ENCODE data around the gene CCL19. TPM values are rescaled to one million over a fixed set of nuclear protein-coding genes. Genes with fewer than 3 reads are reported as not detected.

The CCL19 gene
- total and polyA plus RNA-seq, 5 donors from 2014 or later = not detected

DNA sequence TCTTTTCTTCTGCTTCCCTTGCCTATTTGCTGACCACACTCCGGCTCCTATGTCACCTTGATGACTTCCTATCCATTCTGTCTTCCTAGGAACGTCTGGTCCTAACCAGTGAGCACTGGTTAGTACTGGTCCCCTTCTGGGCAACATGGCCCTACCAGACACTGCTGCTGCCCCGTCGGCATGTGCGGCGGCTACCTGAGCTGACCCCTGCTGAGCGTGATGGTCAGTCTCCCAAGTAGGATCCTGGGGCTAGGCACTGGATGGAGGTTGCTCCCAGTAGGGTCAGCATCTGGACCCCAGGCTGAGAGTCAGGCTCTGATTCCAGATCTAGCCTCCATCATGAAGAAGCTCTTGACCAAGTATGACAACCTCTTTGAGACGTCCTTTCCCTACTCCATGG is 42.4 kb downstream of the CCL19 start:
- peaks cover 27% of the 10 kb centered on the region for H3K4me1 ChIP-seq (ENCODE audit: control insufficient read depth, insufficient read depth, low read length, poor library complexity, severe bottlenecking)

DNA sequence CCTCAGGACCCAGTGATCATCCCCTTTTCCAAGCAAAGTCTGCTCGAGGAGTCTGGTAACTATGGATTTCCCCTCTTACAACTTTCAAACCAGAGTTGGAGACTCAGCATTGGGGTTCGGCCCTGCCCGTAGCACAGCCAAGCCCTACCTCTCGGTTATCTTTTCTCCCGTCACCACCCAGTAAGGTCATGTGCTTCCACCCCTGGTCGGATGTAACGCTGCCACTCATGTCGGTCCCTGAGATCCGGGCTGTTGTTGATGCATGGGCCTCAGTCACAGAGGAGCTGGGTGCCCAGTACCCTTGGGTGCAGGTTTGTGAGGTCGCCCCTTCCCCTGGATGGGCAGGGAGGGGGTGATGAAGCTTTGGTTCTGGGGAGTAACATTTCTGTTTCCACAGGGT is 43.4 kb downstream of the CCL19 start:
- Mint-ChIP-seq H3K36me3 (peaks cover 16% of the 10 kb centered on the region), H3K9me3 (peaks cover 0 to 3% (median 0%) of the 10 kb centered on the region in 7 donors), H3K27me3 (no peaks in the 10 kb centered on the region), H3K4me1 (peaks cover 4 to 55% (median 40%) of the 10 kb centered on the region in 4 donors), H3K27ac (peak overlapping the region; percentile 86 to 93 (median 92)), H3K4me3 (peak overlapping the region; percentile 93 to 100 (median 96))
- DNase-seq (peak in 1 of 3 donors; percentile 41), ATAC-seq (ENCODE audit: low read depth in 2 of 2) (no peak)
- Histone ChIP-seq H3K27ac (ENCODE audit: insufficient read depth, low read length, poor library complexity, severe bottlenecking) (peak overlapping the region; percentile 78), H3K9me3 (ENCODE audit: control insufficient read depth in 2 of 2, low read length in 2 of 2) (no peaks in the 10 kb centered on the region), H3K27me3 (ENCODE audit: control insufficient read depth, insufficient read depth, low read length) (no peaks in the 10 kb centered on the region), H3K4me1 (ENCODE audit: control insufficient read depth, insufficient read depth, low read length, poor library complexity, severe bottlenecking) (peaks cover 27% of the 10 kb centered on the region), H3K4me3 (ENCODE audit: low read depth, low read length) (peak overlapping the region; percentile 84), H3K36me3 (ENCODE audit: control insufficient read depth, insufficient read depth, low read length) (peaks cover 31% of the 10 kb centered on the region)

More for the DNA sequence above, 42.4 kb downstream of the CCL19 start:
- Mint-ChIP-seq H3K27me3 (no peaks in the 10 kb centered on the region), H3K4me3 (peak overlapping the region; percentile 93 to 100 (median 96)), H3K4me1 (peaks cover 9 to 61% (median 48%) of the 10 kb centered on the region in 4 donors), H3K36me3 (peaks cover 16% of the 10 kb centered on the region), H3K27ac (peak overlapping the region in 1 of 3 donors; percentile 92), H3K9me3 (peaks cover 0 to 3% (median 0%) of the 10 kb centered on the region in 7 donors)
- ATAC-seq (ENCODE audit: low read depth in 2 of 2) (no peak), DNase-seq (no peak)
- Histone ChIP-seq H3K4me3 (ENCODE audit: low read depth, low read length) (peak overlapping the region; percentile 84), H3K27ac (ENCODE audit: insufficient read depth, low read length, poor library complexity, severe bottlenecking) (no peak overlapping the region), H3K36me3 (ENCODE audit: control insufficient read depth, insufficient read depth, low read length) (peaks cover 31% of the 10 kb centered on the region), H3K9me3 (ENCODE audit: control insufficient read depth in 2 of 2, low read length in 2 of 2) (no peaks in the 10 kb centered on the region), H3K27me3 (ENCODE audit: control insufficient read depth, insufficient read depth, low read length) (no peaks in the 10 kb centered on the region)

DNA sequence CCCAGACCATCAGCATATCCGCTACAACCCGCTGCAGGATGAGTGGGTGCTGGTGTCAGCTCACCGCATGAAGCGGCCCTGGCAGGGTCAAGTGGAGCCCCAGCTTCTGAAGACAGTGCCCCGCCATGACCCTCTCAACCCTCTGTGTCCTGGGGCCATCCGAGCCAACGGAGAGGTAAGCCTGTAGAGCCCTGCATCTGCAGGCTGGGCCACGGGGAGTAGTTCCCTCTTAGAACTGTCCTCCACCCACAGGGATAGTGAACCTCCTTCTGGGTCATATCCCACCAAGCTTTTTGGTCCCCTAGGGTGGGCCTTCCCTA is 44.0 kb downstream of the CCL19 start:
- DNase-seq = no peak
- H3K36me3 Mint-ChIP-seq = peaks cover 16% of the 10 kb centered on the region

DNA sequence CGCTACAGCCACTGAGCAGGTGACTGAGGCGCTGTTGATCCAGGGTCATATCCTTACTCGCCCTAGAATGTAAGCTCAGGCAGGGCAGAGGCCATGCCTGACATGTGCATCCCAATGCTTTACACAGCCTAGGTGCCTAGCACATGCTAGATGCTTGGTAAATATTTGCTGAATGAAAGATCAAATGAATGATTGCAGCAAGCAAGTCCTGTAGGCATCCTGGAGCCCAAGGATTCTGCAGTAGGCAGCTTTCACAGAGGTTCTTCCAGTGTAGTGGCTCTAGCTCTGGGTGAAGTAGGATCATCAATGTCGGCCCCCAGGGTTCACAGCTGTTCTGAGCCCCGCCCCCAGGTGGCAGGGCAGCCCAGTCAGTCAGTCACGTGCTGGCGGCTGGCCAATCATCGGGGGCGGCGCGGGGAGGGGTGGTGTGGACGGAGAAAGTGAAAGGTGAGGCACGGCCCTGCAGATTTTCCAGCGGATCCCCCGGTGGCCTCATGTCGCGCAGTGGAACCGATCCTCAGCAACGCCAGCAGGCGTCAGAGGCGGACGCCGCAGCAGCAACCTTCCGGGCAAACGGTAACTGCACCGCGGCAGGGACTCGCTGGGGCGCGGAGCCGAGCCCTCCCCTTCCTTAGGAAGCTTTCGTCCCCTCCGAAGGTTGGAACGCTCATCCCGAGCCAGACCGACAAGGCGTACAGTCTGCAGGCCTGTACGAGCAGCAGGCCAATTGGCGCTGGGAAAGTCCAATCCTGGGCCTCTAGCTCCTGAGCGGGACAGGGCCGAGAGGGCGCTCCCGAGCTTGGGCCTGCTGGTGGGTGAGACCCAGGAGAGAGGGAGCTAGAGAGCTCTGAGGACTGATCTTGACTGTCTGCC is 44.6 kb downstream of the CCL19 start, which contains the start of gene GALT:
Gene GALT (plus strand): TSS at position 465 of the 873 bp plus-strand sequence. CDS start 30 bp downstream, at position 495.
- ATAC-seq (ENCODE audit: low read depth in 2 of 2) (peak; percentile 85 to 87), DNase-seq (peak; percentile 90 to 94 (median 92))
- Histone ChIP-seq H3K27ac (ENCODE audit: insufficient read depth, low read length, poor library complexity, severe bottlenecking) (peak within 1 kb of the TSS; percentile 78), H3K4me1 (ENCODE audit: control insufficient read depth, insufficient read depth, low read length, poor library complexity, severe bottlenecking) (peaks cover 27% of the 10 kb centered on the region), H3K4me3 (ENCODE audit: low read depth, low read length) (peak within 1 kb of the TSS; percentile 84), H3K36me3 (ENCODE audit: control insufficient read depth, insufficient read depth, low read length) (peaks cover 28% of the 10 kb centered on the region), H3K9me3 (ENCODE audit: control insufficient read depth in 2 of 2, low read length in 2 of 2) (no peaks in the 10 kb centered on the region), H3K27me3 (ENCODE audit: control insufficient read depth, insufficient read depth, low read length) (no peaks in the 10 kb centered on the region)
- H3K4me3 Mint-ChIP-seq = peak within 1 kb of the TSS; percentile 93 to 100 (median 96)
- peak within 1 kb of the TSS; percentile 90 to 93 (median 92) for H3K27ac Mint-ChIP-seq
- H3K9me3 Mint-ChIP-seq = peaks cover 0 to 3% (median 0%) of the 10 kb centered on the region in 7 donors
- peaks cover 0 to 44% (median 32%) of the 10 kb centered on the region in 4 donors for H3K4me1 Mint-ChIP-seq
- H3K27me3 Mint-ChIP-seq = no peaks in the 10 kb centered on the region
- peaks cover 16% of the 10 kb centered on the region for H3K36me3 Mint-ChIP-seq

More for the DNA sequence above, 44.0 kb downstream of the CCL19 start:
- Histone ChIP-seq H3K36me3 (ENCODE audit: control insufficient read depth, insufficient read depth, low read length) (peaks cover 31% of the 10 kb centered on the region), H3K9me3 (ENCODE audit: control insufficient read depth in 2 of 2, low read length in 2 of 2) (no peaks in the 10 kb centered on the region), H3K4me1 (ENCODE audit: control insufficient read depth, insufficient read depth, low read length, poor library complexity, severe bottlenecking) (peaks cover 27% of the 10 kb centered on the region), H3K27ac (ENCODE audit: insufficient read depth, low read length, poor library complexity, severe bottlenecking) (peak overlapping the region; percentile 78), H3K4me3 (ENCODE audit: low read depth, low read length) (peak overlapping the region; percentile 84), H3K27me3 (ENCODE audit: control insufficient read depth, insufficient read depth, low read length) (no peaks in the 10 kb centered on the region)
- H3K27me3 Mint-ChIP-seq = no peaks in the 10 kb centered on the region
- peak overlapping the region; percentile 93 to 100 (median 96) for H3K4me3 Mint-ChIP-seq
- H3K27ac Mint-ChIP-seq = peak overlapping the region; percentile 86 to 93 (median 92)
- peaks cover 0 to 49% (median 35%) of the 10 kb centered on the region in 4 donors for H3K4me1 Mint-ChIP-seq
- peaks cover 0 to 3% (median 0%) of the 10 kb centered on the region in 7 donors for H3K9me3 Mint-ChIP-seq
- ATAC-seq (ENCODE audit: low read depth in 2 of 2) = no peak

DNA sequence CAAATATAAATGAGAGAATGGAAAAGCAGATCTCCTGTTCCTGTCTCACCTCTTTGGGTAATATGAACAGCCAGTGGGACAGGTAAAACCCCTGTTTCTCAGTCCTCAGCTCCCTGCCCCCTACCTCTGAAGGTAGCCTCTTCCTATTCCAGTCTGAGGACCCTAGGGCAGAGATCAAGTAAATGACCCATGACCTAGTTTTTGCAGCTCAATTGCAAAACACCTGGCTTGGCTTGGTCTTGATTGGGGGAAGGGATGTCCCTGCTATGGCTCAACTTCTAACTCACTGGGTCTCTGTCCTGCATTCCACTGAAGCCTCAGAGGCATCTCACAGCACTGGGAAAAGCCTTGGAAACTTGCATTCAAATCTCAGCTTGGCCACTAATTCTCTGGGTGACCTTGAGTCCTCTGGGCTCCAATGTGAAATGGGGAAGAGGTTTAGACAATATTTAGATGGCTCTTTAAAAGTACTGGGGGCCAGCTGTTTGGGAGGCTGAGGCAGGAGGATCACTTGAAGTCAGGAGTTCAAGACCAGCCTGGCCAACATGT is 46.2 kb downstream of the CCL19 start:
- peaks cover 16% of the 10 kb centered on the region for H3K36me3 Mint-ChIP-seq
- peaks cover 0 to 33% (median 28%) of the 10 kb centered on the region in 4 donors for H3K4me1 Mint-ChIP-seq
- H3K9me3 ChIP-seq (ENCODE audit: control insufficient read depth in 2 of 2, low read length in 2 of 2) = no peaks in the 10 kb centered on the region
- no peaks in the 10 kb centered on the region for H3K27me3 ChIP-seq (ENCODE audit: control insufficient read depth, insufficient read depth, low read length)
- H3K4me3 Mint-ChIP-seq = peak overlapping the region in 3 of 4 donors; percentile 11 to 80 (median 70)
- no peak for DNase-seq
- H3K4me1 ChIP-seq (ENCODE audit: control insufficient read depth, insufficient read depth, low read length, poor library complexity, severe bottlenecking) = peaks cover 27% of the 10 kb centered on the region
- no peak for ATAC-seq (ENCODE audit: low read depth in 2 of 2)
- H3K27ac ChIP-seq (ENCODE audit: insufficient read depth, low read length, poor library complexity, severe bottlenecking) = no peak overlapping the region
- no peak overlapping the region for H3K27ac Mint-ChIP-seq
- H3K27me3 Mint-ChIP-seq = no peaks in the 10 kb centered on the region
- H3K9me3 Mint-ChIP-seq = peaks cover 0 to 3% (median 0%) of the 10 kb centered on the region in 7 donors
- H3K36me3 ChIP-seq (ENCODE audit: control insufficient read depth, insufficient read depth, low read length) = peaks cover 13% of the 10 kb centered on the region
- no peak overlapping the region for H3K4me3 ChIP-seq (ENCODE audit: low read depth, low read length)

DNA sequence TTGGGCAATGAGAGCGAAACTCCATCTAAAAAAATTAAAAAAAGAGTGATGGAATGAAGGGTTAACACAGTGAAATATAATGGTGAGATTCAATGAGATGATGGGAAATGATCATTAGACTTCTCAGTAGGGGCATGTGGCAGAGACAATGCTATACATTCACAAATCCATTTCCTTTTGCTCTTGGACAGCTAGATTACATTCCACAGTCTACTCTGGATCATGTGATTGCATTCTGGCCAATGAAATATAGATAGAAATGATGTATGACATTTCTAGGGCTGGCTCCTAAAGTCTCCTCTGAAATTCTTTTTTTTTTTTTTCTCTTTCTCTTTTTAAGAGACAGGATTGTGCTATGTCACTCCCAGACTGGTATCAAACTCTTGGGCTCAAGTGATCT is 48.4 kb downstream of the CCL19 start:
- peak overlapping the region in 1 of 4 donors; percentile 66 for H3K4me3 Mint-ChIP-seq

More for the DNA sequence above, 48.4 kb downstream of the CCL19 start:
- Histone ChIP-seq H3K9me3 (ENCODE audit: control insufficient read depth in 2 of 2, low read length in 2 of 2) (no peaks in the 10 kb centered on the region), H3K27me3 (ENCODE audit: control insufficient read depth, insufficient read depth, low read length) (no peaks in the 10 kb centered on the region), H3K4me3 (ENCODE audit: low read depth, low read length) (no peak overlapping the region), H3K27ac (ENCODE audit: insufficient read depth, low read length, poor library complexity, severe bottlenecking) (no peak overlapping the region), H3K4me1 (ENCODE audit: control insufficient read depth, insufficient read depth, low read length, poor library complexity, severe bottlenecking) (peaks cover 22% of the 10 kb centered on the region), H3K36me3 (ENCODE audit: control insufficient read depth, insufficient read depth, low read length) (no peaks in the 10 kb centered on the region)
- ATAC-seq (ENCODE audit: low read depth in 2 of 2) (no peak), DNase-seq (no peak)
- H3K9me3 Mint-ChIP-seq = no peaks in the 10 kb centered on the region
- H3K27ac Mint-ChIP-seq = no peak overlapping the region
- H3K4me1 Mint-ChIP-seq = peaks cover 4 to 28% (median 23%) of the 10 kb centered on the region in 4 donors
- peaks cover under 1% of the 10 kb centered on the region for H3K36me3 Mint-ChIP-seq
- no peaks in the 10 kb centered on the region for H3K27me3 Mint-ChIP-seq
